Ascending aorta (tissue), 2 donors: ENCODE data around the gene CD99. TPM values are rescaled to one million over a fixed set of nuclear protein-coding genes. Genes with fewer than 3 reads are reported as not detected.

Experiments used
- DNase-seq, 2 donors: peaks; one replicate each; pipeline ENCODE4 v3.0.0-alpha.2; 2019; ENCODE audit warnings: low spot score in 2 of 2
- H3K27ac ChIP-seq, 2 donors: fragments of 200-600 bp; sonication (generic); one replicate each; pipeline ENCODE4 v1.5.1; 2016 to 2017; ENCODE audit warnings: mild to moderate bottlenecking in 1 of 2
- H3K27me3 ChIP-seq: fragments of 200-600 bp; sonication (generic); one replicate; pipeline ENCODE4 v1.5.1; 2017
- H3K36me3 ChIP-seq, 2 donors: fragments of 200-600 bp; sonication (generic); one replicate each; pipeline ENCODE4 v1.5.1; 2016
- H3K4me1 ChIP-seq, 2 donors: fragments of 200-600 bp; sonication (generic); one replicate each; pipeline ENCODE4 v1.5.1; 2016 to 2017; ENCODE audit warnings: mild to moderate bottlenecking in 1 of 2
- H3K4me3 ChIP-seq, 2 donors: fragments of 200-600 bp; sonication (generic); one replicate each; pipeline ENCODE4 v1.5.1; 2016 to 2017; ENCODE audit warnings: mild to moderate bottlenecking in 1 of 2
- H3K9me3 ChIP-seq, 2 donors: fragments of 200-600 bp; sonication (generic); one replicate each; pipeline ENCODE4 v1.5.1; 2016
- intact Hi-C: fragments of 100-400 bp; cut with DNase I; formaldehyde crosslinking; loops from one replicate; pipeline ENCODE4 v1.15.1; 2023
- total RNA-seq: library from RNA; depleted of rRNA; stranded (reverse); fragments of >200 nt; gene quantifications from one replicate; pipeline ENCODE4 v1.1.0, GENCODE V29; 2016
- TF ChIP-seq, protein P1 (sequence below), 3 experiments: fragments of 200-600 bp in 2 of 3; fragments of 450-650 bp in 1 of 3; sonication (generic) in 2 of 3; IDR thresholded peaks; one replicate each; pipeline ENCODE4 v1.5.1; 2016 to 2019; ENCODE audit warnings: antibody characterized with exemption in 3 of 3, mild to moderate bottlenecking in 1 of 3, moderate library complexity in 1 of 3

Gene CD99
- total RNA-seq, 1 donor from 2014 or later, result 262 TPM

DNA sequence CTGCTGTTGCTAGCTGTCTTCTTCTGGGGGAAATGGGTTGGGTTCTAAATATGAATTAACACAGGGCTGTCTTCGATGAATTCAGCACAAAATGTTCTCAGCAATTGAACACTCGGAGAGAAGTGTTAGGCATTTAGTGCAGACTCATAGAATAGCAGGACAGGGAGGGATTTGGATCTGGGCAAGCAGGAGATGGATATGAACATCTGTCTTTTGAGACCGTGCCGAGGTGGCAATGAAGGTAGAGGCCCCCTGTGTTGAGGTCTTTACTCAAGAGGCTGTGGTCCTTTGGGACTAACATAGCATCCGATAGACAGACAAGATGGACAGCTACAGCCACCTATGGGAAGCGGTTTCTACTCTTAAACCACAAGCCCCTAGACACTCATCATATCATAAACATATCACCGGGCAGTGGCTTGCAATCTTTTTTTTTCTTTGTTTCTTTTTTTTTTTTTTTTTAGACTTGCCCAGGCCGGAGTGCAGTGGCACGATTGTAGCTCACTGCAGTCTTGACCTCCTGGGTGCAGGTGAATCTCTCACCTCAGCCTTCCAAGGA lies 6.7 kb downstream of the CD99 start:
- no peak overlapping the region for H3K4me3 ChIP-seq
- peaks cover 0 to 4% of the 10 kb centered on the region in 2 donors for H3K36me3 ChIP-seq
- H3K4me1 ChIP-seq, result peaks cover 0 to 35% of the 10 kb centered on the region in 2 donors
- intact Hi-C loops, result loop anchor here (10.0 kb wide), 2 partner anchors 107 to 193 kb away; partner anchors contain the start of genes DHRSX and ZBED1
- no peak for DNase-seq
- H3K27me3 ChIP-seq, result no peaks in the 10 kb centered on the region
- TF ChIP-seq, protein P1, sequence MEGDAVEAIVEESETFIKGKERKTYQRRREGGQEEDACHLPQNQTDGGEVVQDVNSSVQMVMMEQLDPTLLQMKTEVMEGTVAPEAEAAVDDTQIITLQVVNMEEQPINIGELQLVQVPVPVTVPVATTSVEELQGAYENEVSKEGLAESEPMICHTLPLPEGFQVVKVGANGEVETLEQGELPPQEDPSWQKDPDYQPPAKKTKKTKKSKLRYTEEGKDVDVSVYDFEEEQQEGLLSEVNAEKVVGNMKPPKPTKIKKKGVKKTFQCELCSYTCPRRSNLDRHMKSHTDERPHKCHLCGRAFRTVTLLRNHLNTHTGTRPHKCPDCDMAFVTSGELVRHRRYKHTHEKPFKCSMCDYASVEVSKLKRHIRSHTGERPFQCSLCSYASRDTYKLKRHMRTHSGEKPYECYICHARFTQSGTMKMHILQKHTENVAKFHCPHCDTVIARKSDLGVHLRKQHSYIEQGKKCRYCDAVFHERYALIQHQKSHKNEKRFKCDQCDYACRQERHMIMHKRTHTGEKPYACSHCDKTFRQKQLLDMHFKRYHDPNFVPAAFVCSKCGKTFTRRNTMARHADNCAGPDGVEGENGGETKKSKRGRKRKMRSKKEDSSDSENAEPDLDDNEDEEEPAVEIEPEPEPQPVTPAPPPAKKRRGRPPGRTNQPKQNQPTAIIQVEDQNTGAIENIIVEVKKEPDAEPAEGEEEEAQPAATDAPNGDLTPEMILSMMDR (IDR thresholded peaks at IDR 0.05), result no peak
- no peaks in the 10 kb centered on the region for H3K9me3 ChIP-seq
- H3K27ac ChIP-seq, result no peak overlapping the region

DNA sequence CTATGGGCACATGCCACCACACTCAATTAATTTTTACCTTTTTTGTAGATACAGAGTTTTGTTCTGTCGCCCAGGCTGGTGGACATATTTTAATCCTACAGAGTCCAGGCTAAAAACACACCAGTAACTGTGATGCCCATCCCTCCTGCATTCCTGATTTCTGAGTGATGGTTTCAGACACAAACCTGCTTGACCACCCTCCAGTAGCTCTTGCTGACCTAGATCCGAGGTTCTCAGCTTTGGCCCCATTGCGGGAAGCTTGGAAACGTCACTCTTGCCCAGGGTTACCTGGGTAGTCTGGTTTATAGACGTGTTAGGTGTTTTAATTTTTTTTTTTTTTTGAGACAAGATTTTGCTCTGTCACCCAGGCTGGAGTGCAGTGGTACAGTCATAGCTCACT lies 7.5 kb downstream of the CD99 start:
- H3K27me3 ChIP-seq, result no peaks in the 10 kb centered on the region
- TF ChIP-seq, protein P1 (IDR thresholded peaks at IDR 0.05), result no peak
- intact Hi-C loops, result loop anchor here (10.0 kb wide), 2 partner anchors 106 to 194 kb away; partner anchors contain the start of genes DHRSX and ZBED1
- peaks cover 0 to 4% of the 10 kb centered on the region in 2 donors for H3K36me3 ChIP-seq
- no peak for DNase-seq
- no peak overlapping the region for H3K27ac ChIP-seq
- peaks cover 0 to 32% of the 10 kb centered on the region in 2 donors for H3K4me1 ChIP-seq
- no peak overlapping the region for H3K4me3 ChIP-seq
- no peaks in the 10 kb centered on the region for H3K9me3 ChIP-seq

DNA sequence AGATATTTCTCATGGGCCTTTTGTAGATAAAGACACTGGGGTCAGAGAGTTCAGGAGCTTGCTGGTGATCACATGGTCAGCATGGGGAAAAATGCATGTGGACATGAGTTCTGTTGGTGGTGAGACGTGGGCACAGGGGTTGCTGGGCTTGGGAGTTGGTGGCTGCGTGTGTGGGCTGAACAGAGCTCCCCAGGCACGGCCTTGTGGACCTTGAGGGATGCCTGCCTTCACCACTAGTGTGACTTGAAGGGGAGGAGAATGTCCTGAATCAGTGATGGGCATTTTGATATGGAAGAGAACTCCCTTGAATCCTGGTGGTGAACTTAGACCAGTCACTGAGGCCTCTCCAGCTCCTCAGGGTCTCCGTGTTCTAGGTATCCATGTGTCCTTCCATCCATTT lies 8.9 kb downstream of the CD99 start:
- no peak for DNase-seq

DNA sequence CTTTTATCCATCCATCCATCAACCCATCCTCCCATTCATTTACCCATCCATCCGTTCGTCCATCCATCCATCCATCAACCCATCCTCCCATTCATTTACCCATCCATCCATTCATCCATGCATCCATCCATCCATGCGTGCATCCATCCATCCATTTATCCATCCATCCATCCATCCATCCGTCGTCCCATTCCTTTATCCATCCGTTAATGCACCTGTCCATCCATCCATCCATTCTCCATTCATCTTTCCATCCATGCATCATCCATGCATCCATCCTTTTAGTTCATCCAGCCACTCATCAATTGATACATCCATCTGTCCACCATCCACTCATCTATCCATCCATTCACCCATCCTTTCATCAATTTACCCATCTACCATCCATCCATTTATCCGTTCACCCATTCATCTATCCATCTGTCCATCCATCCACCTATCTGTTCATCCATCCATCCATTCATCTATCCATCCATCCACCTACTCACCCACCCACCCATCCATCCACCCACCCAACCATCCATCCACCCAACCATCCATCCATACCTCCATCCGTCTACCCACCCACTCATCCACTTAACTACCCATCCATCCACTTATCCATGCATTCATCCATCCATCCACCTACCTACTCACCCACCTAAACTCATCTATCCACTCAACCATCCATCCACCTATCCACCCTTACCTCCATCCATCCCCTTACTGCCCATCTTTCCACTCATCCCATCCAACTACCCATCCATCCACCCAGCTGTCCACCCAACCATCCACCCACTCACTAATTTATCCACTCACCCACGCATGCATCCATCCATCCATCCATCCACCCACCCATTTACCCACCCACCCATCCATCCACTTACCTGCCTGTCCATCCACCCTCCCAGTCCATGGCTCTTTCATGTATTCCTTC lies 9.6 kb downstream of the CD99 start:
- intact Hi-C loops, result no loop called here
- TF ChIP-seq, protein P1 (IDR thresholded peaks at IDR 0.05), result no peak

More for the DNA sequence above, 8.9 kb downstream of the CD99 start:
- intact Hi-C loops, result loop anchor here (10.0 kb wide), 2 partner anchors 105 to 195 kb away; partner anchors contain the start of genes DHRSX and ZBED1
- Histone ChIP-seq H3K4me1 (peaks cover 0 to 30% of the 10 kb centered on the region in 2 donors), H3K9me3 (no peaks in the 10 kb centered on the region), H3K4me3 (no peak overlapping the region), H3K36me3 (peaks cover 0 to 4% of the 10 kb centered on the region in 2 donors), H3K27me3 (no peaks in the 10 kb centered on the region), H3K27ac (no peak overlapping the region)
- TF ChIP-seq, protein P1 (IDR thresholded peaks at IDR 0.05), result no peak

DNA sequence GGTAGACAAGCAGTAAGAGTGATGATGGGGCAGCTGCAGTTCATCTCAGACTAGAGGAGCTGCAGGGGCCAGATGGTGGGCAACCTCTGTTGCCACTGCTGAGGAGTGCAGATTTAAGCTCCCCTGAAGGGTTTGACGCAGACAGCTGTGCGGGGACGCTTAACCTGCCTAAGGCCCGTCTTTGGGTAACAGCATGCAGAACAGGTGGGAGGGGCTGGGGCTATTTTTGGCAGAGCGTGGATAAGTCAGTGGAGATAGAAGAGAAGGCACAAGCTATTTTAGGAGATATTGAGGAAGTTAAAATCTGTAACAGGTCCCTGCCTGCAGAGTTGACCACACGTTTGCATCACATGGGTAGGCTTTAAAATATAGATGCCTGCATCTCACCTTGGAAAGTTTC lies 10.5 kb downstream of the CD99 start:
- H3K27ac ChIP-seq, result no peak overlapping the region
- TF ChIP-seq, protein P1 (IDR thresholded peaks at IDR 0.05), result no peak
- DNase-seq, result no peak

More for the DNA sequence above, 9.6 kb downstream of the CD99 start:
- no peak overlapping the region for H3K4me3 ChIP-seq
- no peaks in the 10 kb centered on the region for H3K27me3 ChIP-seq
- H3K9me3 ChIP-seq, result no peaks in the 10 kb centered on the region
- peaks cover 0 to 34% of the 10 kb centered on the region in 2 donors for H3K4me1 ChIP-seq
- no peak for DNase-seq
- H3K27ac ChIP-seq, result no peak overlapping the region
- H3K36me3 ChIP-seq, result peaks cover 0 to 4% of the 10 kb centered on the region in 2 donors

More for the DNA sequence above, 10.5 kb downstream of the CD99 start:
- no peaks in the 10 kb centered on the region for H3K27me3 ChIP-seq
- H3K36me3 ChIP-seq, result peaks cover 0 to 4% of the 10 kb centered on the region in 2 donors
- no peaks in the 10 kb centered on the region for H3K9me3 ChIP-seq
- intact Hi-C loops, result no loop called here
- peaks cover 0 to 34% of the 10 kb centered on the region in 2 donors for H3K4me1 ChIP-seq
- no peak overlapping the region for H3K4me3 ChIP-seq
